ENCODE measurements around the gene NKX2-8.
"Not testable (repeated sequence)": the region's sequence is repeated elsewhere in the genome, so short reads cannot be mapped to it uniquely, and the experiment has no call there.

NKX2-8 gene

GRCh38 chr14:36556811-36557433 is 25.5 kb downstream of the NKX2-8 start:
- in situ Hi-C loops (cut with HindIII; ENCODE audit: low pct_unique_long_range_greater_than_20kb, low sequenced_read_pairs), result no loop called here
- TF ChIP-seq JUND (IDR thresholded peaks at IDR 0.05; ENCODE audit: low read depth), result no peak
- peak; percentile 38 to 52 for DNase-seq (ENCODE audit: low read depth in 1 of 2, low spot score in 1 of 2)

- in situ Hi-C loops (cut with HindIII; ENCODE audit: low pct_unique_long_range_greater_than_20kb, low sequenced_read_pairs), result no loop called here
- no peak for DNase-seq (ENCODE audit: low read depth in 1 of 2, low spot score in 1 of 2)
- no peak for TF ChIP-seq JUND (IDR thresholded peaks at IDR 0.05; ENCODE audit: low read depth)
Measured at GRCh38 chr14:36555998-36556743, 26.2 kb downstream of the NKX2-8 start.

GRCh38 chr14:36553656-36554260 is 28.7 kb downstream of the NKX2-8 start:
- no peak for TF ChIP-seq JUND (IDR thresholded peaks at IDR 0.05; ENCODE audit: low read depth)
- peak; percentile 37 to 73 for DNase-seq (ENCODE audit: low read depth in 1 of 2, low spot score in 1 of 2)
- in situ Hi-C loops (cut with HindIII; ENCODE audit: low pct_unique_long_range_greater_than_20kb, low sequenced_read_pairs), result no loop called here

- in situ Hi-C loops (cut with HindIII; ENCODE audit: low pct_unique_long_range_greater_than_20kb, low sequenced_read_pairs), result no loop called here
- no peak for TF ChIP-seq JUND (IDR thresholded peaks at IDR 0.05; ENCODE audit: low read depth)
Measured at GRCh38 chr14:36550899-36551298, 31.5 kb downstream of the NKX2-8 start.

GRCh38 chr14:36544280-36544679 is 38.1 kb downstream of the NKX2-8 start:
- DNase-seq (ENCODE audit: low read depth in 1 of 2, low spot score in 1 of 2); in situ Hi-C loops (cut with HindIII; ENCODE audit: low pct_unique_long_range_greater_than_20kb, low sequenced_read_pairs): not testable (repeated sequence)

More at GRCh38 chr14:36550899-36551298, 31.5 kb downstream of the NKX2-8 start:
- DNase-seq (ENCODE audit: low read depth in 1 of 2, low spot score in 1 of 2), result no peak

- TF ChIP-seq JUND (IDR thresholded peaks at IDR 0.05; ENCODE audit: low read depth), result no peak
- no peak for DNase-seq (ENCODE audit: low read depth in 1 of 2, low spot score in 1 of 2)
- in situ Hi-C loops (cut with HindIII; ENCODE audit: low pct_unique_long_range_greater_than_20kb, low sequenced_read_pairs), result no loop called here
Measured at GRCh38 chr14:36538051-36538450, 44.4 kb downstream of the NKX2-8 start.

Data from T47D (cell line).